Measurements from ENCODE around the gene NRIP1.
"Not testable (repeated sequence)": the region's sequence is repeated elsewhere in the genome, so short reads cannot be mapped to it uniquely, and the experiment has no call there.

The NRIP1 gene

GRCh38 chr21:15031790-15032357 lies 32.9 kb downstream of the NRIP1 start:
- H3K27ac ChIP-seq (ENCODE audit: low read length): no peak overlapping the region
- no peaks in the 10 kb centered on the region for H3K9me3 ChIP-seq (replicated peaks; ENCODE audit: insufficient read depth, low read length)
- no peak overlapping the region for H3K4me2 ChIP-seq (ENCODE audit: low read depth, low read length)
- DNase-seq: no peak
- no peak overlapping the region for H3K9ac ChIP-seq (ENCODE audit: low read length)
- no peaks in the 10 kb centered on the region for H3K27me3 ChIP-seq (replicated peaks; ENCODE audit: insufficient read depth, low read length)
- no peaks in the 10 kb centered on the region for H3K79me2 ChIP-seq (ENCODE audit: low read length)
- no peaks in the 10 kb centered on the region for H3K9me2 ChIP-seq (replicated peaks; ENCODE audit: insufficient read depth, low read length)
- TF ChIP-seq CTCF (IDR thresholded peaks at IDR 0.05; ENCODE audit: low read length) (no peak), EZH2 (optimal IDR thresholded peaks at IDR 0.05; ENCODE audit: low read depth, low read length) (no peak), EZH2phosphoT487 (IDR thresholded peaks at IDR 0.05; ENCODE audit: low read length) (no peak)
- no peak overlapping the region for H3K4me3 ChIP-seq (ENCODE audit: low read length)
- H3K4me1 ChIP-seq (ENCODE audit: low read length): no peaks in the 10 kb centered on the region
- H2AFZ ChIP-seq (ENCODE audit: low read length): no peak overlapping the region
- no peaks in the 10 kb centered on the region for H4K20me1 ChIP-seq (ENCODE audit: insufficient read depth, low read length)
- H3K36me3 ChIP-seq (replicated peaks; ENCODE audit: insufficient read depth, low read length): no peaks in the 10 kb centered on the region
- H3F3A ChIP-seq (ENCODE audit: insufficient read depth, low read length): no peaks in the 10 kb centered on the region

GRCh38 chr21:15031362-15031761 lies 33.4 kb downstream of the NRIP1 start:
- H3K4me3 ChIP-seq (ENCODE audit: low read length); H3K9ac ChIP-seq (ENCODE audit: low read length); DNase-seq; H3K79me2 ChIP-seq (ENCODE audit: low read length); H3K4me2 ChIP-seq (ENCODE audit: low read depth, low read length); H3F3A ChIP-seq (ENCODE audit: insufficient read depth, low read length); H3K27ac ChIP-seq (ENCODE audit: low read length); H3K27me3 ChIP-seq (replicated peaks; ENCODE audit: insufficient read depth, low read length); H3K36me3 ChIP-seq (replicated peaks; ENCODE audit: insufficient read depth, low read length); H2AFZ ChIP-seq (ENCODE audit: low read length); H3K9me3 ChIP-seq (replicated peaks; ENCODE audit: insufficient read depth, low read length); H3K4me1 ChIP-seq (ENCODE audit: low read length); H3K9me2 ChIP-seq (replicated peaks; ENCODE audit: insufficient read depth, low read length); H4K20me1 ChIP-seq (ENCODE audit: insufficient read depth, low read length): not testable (repeated sequence)

GRCh38 chr21:15030861-15031260 lies 33.9 kb downstream of the NRIP1 start:
- not testable (repeated sequence) for H3K9ac ChIP-seq (ENCODE audit: low read length); H3K36me3 ChIP-seq (replicated peaks; ENCODE audit: insufficient read depth, low read length); H3K9me2 ChIP-seq (replicated peaks; ENCODE audit: insufficient read depth, low read length); H3K27ac ChIP-seq (ENCODE audit: low read length); H2AFZ ChIP-seq (ENCODE audit: low read length); H3K9me3 ChIP-seq (replicated peaks; ENCODE audit: insufficient read depth, low read length); H3K27me3 ChIP-seq (replicated peaks; ENCODE audit: insufficient read depth, low read length); H3K79me2 ChIP-seq (ENCODE audit: low read length); H3K4me1 ChIP-seq (ENCODE audit: low read length); H3F3A ChIP-seq (ENCODE audit: insufficient read depth, low read length); DNase-seq; H4K20me1 ChIP-seq (ENCODE audit: insufficient read depth, low read length); H3K4me2 ChIP-seq (ENCODE audit: low read depth, low read length); H3K4me3 ChIP-seq (ENCODE audit: low read length)

- no peak overlapping the region for H3K4me2 ChIP-seq (ENCODE audit: low read depth, low read length)
- no peaks in the 10 kb centered on the region for H4K20me1 ChIP-seq (ENCODE audit: insufficient read depth, low read length)
- H3K27me3 ChIP-seq (replicated peaks; ENCODE audit: insufficient read depth, low read length): no peaks in the 10 kb centered on the region
- H3K9ac ChIP-seq (ENCODE audit: low read length): no peak overlapping the region
- TF ChIP-seq EZH2 (optimal IDR thresholded peaks at IDR 0.05; ENCODE audit: low read depth, low read length): no peak
- no peak for TF ChIP-seq EZH2phosphoT487 (IDR thresholded peaks at IDR 0.05; ENCODE audit: low read length)
- TF ChIP-seq CTCF (IDR thresholded peaks at IDR 0.05; ENCODE audit: low read length): no peak
- no peak overlapping the region for H3K4me3 ChIP-seq (ENCODE audit: low read length)
- no peak overlapping the region for H3K27ac ChIP-seq (ENCODE audit: low read length)
- DNase-seq: no peak
- H3F3A ChIP-seq (ENCODE audit: insufficient read depth, low read length): no peaks in the 10 kb centered on the region
- H3K9me3 ChIP-seq (replicated peaks; ENCODE audit: insufficient read depth, low read length): no peaks in the 10 kb centered on the region
- no peaks in the 10 kb centered on the region for H3K4me1 ChIP-seq (ENCODE audit: low read length)
- no peaks in the 10 kb centered on the region for H3K36me3 ChIP-seq (replicated peaks; ENCODE audit: insufficient read depth, low read length)
- no peak overlapping the region for H2AFZ ChIP-seq (ENCODE audit: low read length)
- H3K9me2 ChIP-seq (replicated peaks; ENCODE audit: insufficient read depth, low read length): no peaks in the 10 kb centered on the region
- H3K79me2 ChIP-seq (ENCODE audit: low read length): no peaks in the 10 kb centered on the region
Measured at GRCh38 chr21:15029077-15029476, 35.7 kb downstream of the NRIP1 start.
